ENCODE results near the gene IKZF1.

DNA sequence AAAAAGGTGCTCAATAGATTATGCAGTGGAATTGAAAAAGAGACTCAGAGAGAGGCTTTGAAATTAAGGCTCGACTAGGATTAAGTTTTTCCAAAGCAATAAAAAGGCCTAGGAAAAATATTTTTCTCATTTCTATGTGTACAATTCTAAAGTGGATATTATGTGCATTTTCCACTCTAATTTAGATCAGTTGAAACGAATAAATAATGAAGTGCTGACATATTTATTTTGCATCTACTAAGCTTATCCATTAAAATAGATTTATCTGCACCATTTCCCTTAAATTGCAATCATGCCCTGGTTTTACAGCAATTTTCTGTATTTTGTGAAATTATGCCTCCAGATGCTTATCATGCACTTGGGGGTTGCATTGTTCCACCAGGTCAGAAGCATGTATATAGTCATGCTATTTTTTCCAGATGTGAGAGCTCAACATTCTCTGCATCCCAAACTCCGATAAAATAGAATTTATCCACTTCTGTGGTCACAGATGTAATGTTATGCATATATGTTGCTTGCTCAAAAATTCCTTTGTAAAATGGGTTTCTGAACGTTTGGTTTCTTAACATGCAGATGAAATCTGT lies 127.3 kb downstream of the IKZF1 start:
- TF ChIP-seq, protein P1, sequence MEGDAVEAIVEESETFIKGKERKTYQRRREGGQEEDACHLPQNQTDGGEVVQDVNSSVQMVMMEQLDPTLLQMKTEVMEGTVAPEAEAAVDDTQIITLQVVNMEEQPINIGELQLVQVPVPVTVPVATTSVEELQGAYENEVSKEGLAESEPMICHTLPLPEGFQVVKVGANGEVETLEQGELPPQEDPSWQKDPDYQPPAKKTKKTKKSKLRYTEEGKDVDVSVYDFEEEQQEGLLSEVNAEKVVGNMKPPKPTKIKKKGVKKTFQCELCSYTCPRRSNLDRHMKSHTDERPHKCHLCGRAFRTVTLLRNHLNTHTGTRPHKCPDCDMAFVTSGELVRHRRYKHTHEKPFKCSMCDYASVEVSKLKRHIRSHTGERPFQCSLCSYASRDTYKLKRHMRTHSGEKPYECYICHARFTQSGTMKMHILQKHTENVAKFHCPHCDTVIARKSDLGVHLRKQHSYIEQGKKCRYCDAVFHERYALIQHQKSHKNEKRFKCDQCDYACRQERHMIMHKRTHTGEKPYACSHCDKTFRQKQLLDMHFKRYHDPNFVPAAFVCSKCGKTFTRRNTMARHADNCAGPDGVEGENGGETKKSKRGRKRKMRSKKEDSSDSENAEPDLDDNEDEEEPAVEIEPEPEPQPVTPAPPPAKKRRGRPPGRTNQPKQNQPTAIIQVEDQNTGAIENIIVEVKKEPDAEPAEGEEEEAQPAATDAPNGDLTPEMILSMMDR (IDR thresholded peaks at IDR 0.05 in 4 of 5, conservative IDR thresholded peaks at IDR 0.05 in 1 of 5) = no peak
- TF ChIP-seq POLR2A (IDR thresholded peaks at IDR 0.05) = no peak
